SJSA1 (cell line): ENCODE data around the gene MAP4K4. TPM values are rescaled to one million over a fixed set of nuclear protein-coding genes. Genes with fewer than 3 reads are reported as not detected.
A peak's percentile ranks its signal among the peaks of the same experiment; 100 is the strongest.

ENCODE experiments used
- DNase-seq, 2 experiments: peaks; one replicate each; pipeline ENCODE4 v3.0.0-alpha.2; 2015 to 2020; ENCODE audit warnings: low spot score in 2 of 2, low read depth in 1 of 2
- H3K27ac ChIP-seq: fragments of 250-450 bp; sonication (Bioruptor Pico); 2 replicates; pipeline ENCODE4 v1.5.1; 2020; ENCODE audit warnings: mild to moderate bottlenecking, moderate library complexity
- H3K27me3 ChIP-seq: fragments of 250-450 bp; sonication (Bioruptor Pico); replicated peaks from 2 replicates; pipeline ENCODE4 v1.5.1; 2020; ENCODE audit warnings: mild to moderate bottlenecking, moderate library complexity
- H3K36me3 ChIP-seq: fragments of 250-450 bp; sonication (Bioruptor Pico); 2 replicates; pipeline ENCODE4 v1.5.1; 2020; ENCODE audit warnings: mild to moderate bottlenecking
- H3K4me1 ChIP-seq: fragments of 250-450 bp; sonication (Bioruptor Pico); replicated peaks from 2 replicates; pipeline ENCODE4 v1.6.1; 2021; ENCODE audit warnings: mild to moderate bottlenecking
- H3K4me3 ChIP-seq: fragments of 250-450 bp; sonication (Bioruptor Pico); 2 replicates; pipeline ENCODE4 v1.5.1; 2020; ENCODE audit warnings: mild to moderate bottlenecking
- H3K9me3 ChIP-seq: fragments of 250-450 bp; sonication (Bioruptor Pico); replicated peaks from 2 replicates; pipeline ENCODE4 v1.5.1; 2020; ENCODE audit warnings: mild to moderate bottlenecking
- total RNA-seq: library from RNA; depleted of rRNA; stranded (reverse); fragments of >200 nt; shearing (Covaris generic); gene quantifications from 2 replicates; pipeline ENCODE4 v1.2.3, GENCODE V29; 2014

Gene MAP4K4
- total RNA-seq, 1 experiment from 2014 or later = 83.1 TPM

DNA sequence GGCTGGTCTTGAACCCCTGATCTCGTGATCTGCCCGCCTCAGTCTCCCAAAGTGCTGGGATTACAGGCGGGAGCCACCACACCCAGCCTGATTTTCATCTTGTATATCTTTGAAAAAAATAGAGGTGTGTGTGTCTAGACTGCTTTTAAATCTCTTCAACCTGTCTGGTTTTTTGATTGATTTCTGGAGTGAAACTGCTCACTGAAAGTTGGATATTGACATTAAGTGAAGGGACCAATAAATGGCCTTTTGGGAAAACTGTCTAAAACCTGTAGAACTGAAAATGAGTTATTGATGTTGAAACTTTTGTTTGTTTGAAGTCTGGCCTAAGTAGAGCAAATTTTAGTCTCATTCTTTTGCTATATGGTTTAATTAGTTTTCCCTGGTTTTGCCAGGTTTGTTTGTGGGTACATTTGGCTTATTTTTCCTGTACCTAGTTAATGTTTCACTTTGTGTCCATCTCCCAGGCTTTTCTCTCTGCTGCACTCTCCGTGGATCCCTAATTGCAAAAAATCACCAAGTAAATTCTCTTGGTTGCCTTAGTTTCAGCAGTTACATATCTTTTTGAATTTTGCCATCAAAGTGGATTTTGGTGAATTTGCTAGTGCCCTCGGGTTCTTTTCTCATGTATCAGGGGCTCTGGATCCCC is 144.3 kb downstream of the MAP4K4 start:
- Histone ChIP-seq H3K36me3 (peaks cover 75% of the 10 kb centered on the region), H3K27me3 (no peaks in the 10 kb centered on the region), H3K4me1 (peaks cover 26% of the 10 kb centered on the region), H3K27ac (no peak overlapping the region), H3K9me3 (no peaks in the 10 kb centered on the region), H3K4me3 (no peak overlapping the region)
- DNase-seq = no peak

DNA sequence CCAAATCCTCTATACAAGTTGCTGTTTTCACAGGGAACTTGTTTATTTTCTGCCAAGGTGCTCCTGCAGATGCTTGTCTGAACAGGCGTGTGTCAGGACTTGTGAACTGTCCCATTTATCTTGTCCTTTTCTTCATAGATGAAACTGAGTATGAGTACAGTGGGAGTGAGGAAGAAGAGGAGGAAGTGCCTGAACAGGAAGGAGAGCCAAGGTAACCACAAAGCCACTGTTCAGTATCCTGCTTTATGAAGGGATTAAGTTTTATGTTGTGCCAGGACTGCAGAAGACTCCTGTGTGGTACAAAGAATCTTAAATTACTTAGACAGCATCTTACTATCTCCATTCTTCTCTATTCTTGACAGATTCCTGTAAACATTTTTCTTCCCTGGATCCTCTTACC is 145.0 kb downstream of the MAP4K4 start:
- H3K36me3 ChIP-seq = peaks cover 76% of the 10 kb centered on the region
- no peak overlapping the region for H3K27ac ChIP-seq

DNA sequence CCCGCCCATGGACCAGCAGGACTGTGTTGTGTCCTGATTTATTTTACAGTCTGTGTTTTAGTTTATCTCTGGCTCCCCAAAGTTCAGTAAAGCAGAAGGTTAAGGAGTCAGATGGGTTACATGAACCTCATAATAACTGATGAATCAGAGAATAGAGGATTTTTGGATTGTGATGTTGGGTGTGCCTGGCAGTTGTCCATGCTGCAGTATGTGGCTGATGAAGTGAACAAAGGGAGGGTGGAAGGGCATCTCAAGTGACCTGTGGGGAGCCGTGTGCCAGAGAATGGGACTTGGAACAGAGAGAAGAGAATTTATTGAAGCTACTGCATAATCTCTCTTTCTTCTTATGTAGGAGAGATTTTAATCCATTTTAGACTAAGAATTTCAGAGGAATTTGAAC is 145.5 kb downstream of the MAP4K4 start:
- no peak overlapping the region for H3K27ac ChIP-seq
- no peak overlapping the region for H3K4me3 ChIP-seq
- peaks cover 76% of the 10 kb centered on the region for H3K36me3 ChIP-seq
- peaks cover 23% of the 10 kb centered on the region for H3K4me1 ChIP-seq
- no peak for DNase-seq
- H3K9me3 ChIP-seq = no peaks in the 10 kb centered on the region
- no peaks in the 10 kb centered on the region for H3K27me3 ChIP-seq

More for the DNA sequence above, 145.0 kb downstream of the MAP4K4 start:
- no peak for DNase-seq
- no peak overlapping the region for H3K4me3 ChIP-seq
- peaks cover 23% of the 10 kb centered on the region for H3K4me1 ChIP-seq
- no peaks in the 10 kb centered on the region for H3K27me3 ChIP-seq
- no peaks in the 10 kb centered on the region for H3K9me3 ChIP-seq

DNA sequence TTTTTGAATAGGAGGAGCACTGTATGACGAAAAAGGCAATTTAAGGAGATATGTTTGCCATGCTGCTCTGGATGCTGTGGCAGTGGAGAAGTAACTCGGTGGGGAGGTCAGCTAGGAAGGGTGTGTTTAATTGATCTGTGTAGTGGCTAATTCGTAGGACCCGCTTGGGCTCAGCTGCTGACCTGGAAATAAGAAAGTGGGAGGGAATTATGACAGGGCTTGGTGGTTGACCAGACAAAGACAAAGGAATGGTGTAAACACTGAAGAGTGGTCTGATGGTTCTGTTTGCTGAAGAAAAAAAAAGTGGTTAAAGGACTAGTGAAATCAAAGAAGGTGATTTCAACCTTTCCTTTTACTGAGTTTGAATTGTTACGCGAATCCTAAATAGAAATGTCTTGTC is 146.0 kb downstream of the MAP4K4 start:
- Histone ChIP-seq H3K9me3 (no peaks in the 10 kb centered on the region), H3K36me3 (peaks cover 79% of the 10 kb centered on the region), H3K4me3 (no peak overlapping the region), H3K27ac (no peak overlapping the region), H3K27me3 (no peaks in the 10 kb centered on the region), H3K4me1 (peaks cover 23% of the 10 kb centered on the region)
- DNase-seq = peak in 1 of 2 experiments; percentile 31

DNA sequence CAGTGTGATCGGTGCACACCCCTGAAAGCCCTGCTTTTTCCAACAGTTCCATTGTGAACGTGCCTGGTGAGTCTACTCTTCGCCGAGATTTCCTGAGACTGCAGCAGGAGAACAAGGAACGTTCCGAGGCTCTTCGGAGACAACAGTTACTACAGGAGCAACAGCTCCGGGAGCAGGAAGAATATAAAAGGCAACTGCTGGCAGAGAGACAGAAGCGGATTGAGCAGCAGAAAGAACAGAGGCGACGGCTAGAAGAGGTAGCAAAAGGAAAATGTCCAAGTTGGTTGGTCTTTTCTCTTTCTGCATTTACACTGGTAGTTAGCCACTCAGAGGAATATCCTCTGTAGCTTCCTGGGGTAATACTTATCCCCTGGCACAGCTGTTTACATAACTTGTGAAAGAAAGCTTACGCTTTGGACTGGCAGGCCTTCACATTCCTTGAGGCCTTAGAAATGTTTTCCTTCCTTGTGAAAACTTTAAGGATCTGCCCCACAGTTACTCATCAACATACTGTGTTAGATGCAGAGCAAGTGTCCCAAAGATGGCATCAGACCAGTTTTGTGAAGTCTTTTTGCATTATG is 146.6 kb downstream of the MAP4K4 start:
- H3K36me3 ChIP-seq = peaks cover 79% of the 10 kb centered on the region
- no peak overlapping the region for H3K27ac ChIP-seq

DNA sequence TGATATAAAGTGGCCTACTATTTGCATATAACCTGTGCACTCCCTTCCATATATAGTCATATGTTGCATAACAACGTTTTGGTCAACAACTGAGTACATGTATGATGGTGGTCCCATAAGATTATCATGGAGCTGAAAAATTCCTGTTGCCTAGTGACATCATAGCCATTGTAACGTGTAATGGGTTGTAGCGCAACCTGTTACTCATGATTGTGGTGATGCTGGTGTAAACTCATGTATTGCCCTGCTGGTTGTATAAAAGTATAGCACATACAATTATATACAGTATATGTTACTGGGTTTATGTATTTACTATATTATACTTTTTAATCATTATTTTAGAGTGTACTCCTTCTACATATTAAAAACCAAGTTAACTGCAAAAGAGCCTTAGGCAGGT is 149.5 kb downstream of the MAP4K4 start:
- DNase-seq = no peak
- no peak overlapping the region for H3K27ac ChIP-seq
- H3K4me1 ChIP-seq = peaks cover 23% of the 10 kb centered on the region
- peaks cover 53% of the 10 kb centered on the region for H3K36me3 ChIP-seq
- H3K4me3 ChIP-seq = no peak overlapping the region
- H3K9me3 ChIP-seq = no peaks in the 10 kb centered on the region
- H3K27me3 ChIP-seq = no peaks in the 10 kb centered on the region

More for the DNA sequence above, 146.6 kb downstream of the MAP4K4 start:
- H3K4me1 ChIP-seq = peaks cover 23% of the 10 kb centered on the region
- H3K27me3 ChIP-seq = no peaks in the 10 kb centered on the region
- DNase-seq = peak in 1 of 2 experiments; percentile 42
- no peaks in the 10 kb centered on the region for H3K9me3 ChIP-seq
- H3K4me3 ChIP-seq = no peak overlapping the region

DNA sequence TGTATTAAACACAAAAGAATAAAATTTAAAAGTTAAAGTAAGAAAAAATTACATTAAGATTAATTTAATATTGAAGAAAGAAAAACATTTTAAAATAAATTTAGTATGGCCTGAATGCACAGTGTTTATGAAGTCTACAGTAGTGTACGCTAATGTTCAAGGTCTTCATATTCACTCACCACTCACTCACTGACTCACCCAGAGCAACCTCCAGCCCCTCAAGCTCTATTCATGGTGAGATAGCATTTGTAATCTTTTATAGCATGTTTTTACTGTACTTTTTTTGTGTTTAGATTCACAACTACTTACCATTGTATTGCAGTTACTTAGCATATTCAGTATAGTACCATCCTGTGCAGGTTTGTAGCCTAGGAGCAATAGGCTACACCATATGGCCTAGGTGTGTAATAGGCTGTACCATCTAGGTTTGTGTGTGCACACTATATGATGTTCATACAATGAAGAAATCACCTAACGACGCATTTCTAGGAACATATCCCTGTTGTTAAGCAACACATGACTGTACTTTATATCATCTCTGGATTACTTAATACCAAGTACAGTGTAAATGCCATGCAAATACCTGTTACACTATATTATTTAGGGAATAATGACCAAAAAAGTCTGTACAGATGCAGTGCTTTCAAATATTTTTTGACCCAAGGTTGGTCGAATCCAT is 150.3 kb downstream of the MAP4K4 start:
- Histone ChIP-seq H3K36me3 (peaks cover 61% of the 10 kb centered on the region), H3K27me3 (no peaks in the 10 kb centered on the region), H3K4me1 (peaks cover 19% of the 10 kb centered on the region), H3K4me3 (no peak overlapping the region), H3K9me3 (no peaks in the 10 kb centered on the region), H3K27ac (no peak overlapping the region)
- no peak for DNase-seq

DNA sequence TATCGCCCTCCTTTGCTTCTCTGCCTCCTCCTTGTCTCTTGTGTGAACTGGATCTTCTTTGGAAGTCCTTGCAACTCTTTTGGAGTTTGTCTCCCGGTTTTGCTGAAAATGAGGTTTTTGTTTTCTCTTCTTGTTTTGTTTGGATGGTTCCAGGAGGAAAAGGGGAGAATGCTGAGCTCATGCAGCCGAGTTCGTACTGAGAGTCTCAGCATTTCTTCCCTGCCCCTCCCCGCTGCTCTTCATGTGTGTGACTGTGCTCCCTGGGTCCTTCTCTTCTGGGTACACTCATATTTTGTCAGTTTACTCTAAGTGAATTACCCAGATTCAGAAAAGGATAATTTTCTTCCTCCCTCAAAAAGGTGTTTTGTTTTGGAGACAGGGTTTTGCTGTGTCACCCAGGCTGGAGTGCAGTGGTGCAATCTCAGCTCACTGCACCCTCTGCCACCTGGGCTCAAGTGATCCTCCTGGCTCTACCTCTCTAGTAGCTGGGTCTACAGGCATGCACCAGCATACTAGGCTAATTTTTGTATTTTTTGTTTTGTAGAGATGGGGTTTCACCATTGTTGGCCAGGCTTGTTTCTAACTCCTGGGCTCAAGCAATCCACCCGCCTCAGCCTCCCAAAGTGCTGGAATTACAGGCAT is 151.4 kb downstream of the MAP4K4 start:
- no peak for DNase-seq
- Histone ChIP-seq H3K27me3 (no peaks in the 10 kb centered on the region), H3K4me1 (peaks cover 8% of the 10 kb centered on the region), H3K27ac (no peak overlapping the region), H3K9me3 (no peaks in the 10 kb centered on the region), H3K4me3 (no peak overlapping the region), H3K36me3 (peaks cover 61% of the 10 kb centered on the region)

DNA sequence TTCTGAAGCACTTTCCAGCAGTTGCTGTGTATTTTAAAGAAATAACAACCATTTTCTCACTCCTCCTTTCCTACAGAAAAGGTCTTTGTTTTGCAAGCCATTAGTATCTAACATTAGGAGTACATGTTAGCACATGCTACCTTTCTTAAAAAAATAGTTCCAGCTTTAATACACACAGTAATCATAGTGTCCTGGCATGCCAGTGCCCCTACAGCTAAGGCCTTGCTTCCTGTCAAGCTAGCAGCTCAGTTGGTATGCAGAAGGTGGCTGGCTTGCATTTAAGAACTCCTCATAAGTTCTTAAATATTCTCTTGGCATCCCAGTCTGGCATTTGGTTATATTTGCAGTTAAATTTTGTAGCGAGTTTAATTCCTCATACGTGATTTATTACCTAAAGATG is 152.9 kb downstream of the MAP4K4 start:
- no peaks in the 10 kb centered on the region for H3K9me3 ChIP-seq
- DNase-seq = no peak
- no peak overlapping the region for H3K4me3 ChIP-seq
- H3K36me3 ChIP-seq = peaks cover 53% of the 10 kb centered on the region
- H3K27me3 ChIP-seq = no peaks in the 10 kb centered on the region
- H3K4me1 ChIP-seq = no peaks in the 10 kb centered on the region
- H3K27ac ChIP-seq = no peak overlapping the region

DNA sequence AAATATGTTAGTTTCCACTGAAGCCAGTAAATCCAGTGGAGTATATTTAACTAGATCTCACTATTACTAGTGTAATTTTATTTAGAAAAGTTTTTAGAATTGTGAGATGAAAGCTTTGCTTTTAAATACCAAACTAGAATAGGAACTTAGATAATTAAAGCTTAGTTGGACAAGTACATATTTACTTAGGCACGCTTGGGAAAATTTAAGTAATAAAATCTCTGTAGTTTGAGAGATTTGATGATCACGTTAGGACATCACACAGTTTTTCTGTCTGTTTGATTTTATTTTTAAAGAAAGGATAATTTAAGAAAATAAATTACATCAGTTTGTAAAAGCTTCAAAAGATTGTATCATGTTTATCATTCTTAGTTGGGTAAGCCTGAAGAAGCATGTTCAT is 153.5 kb downstream of the MAP4K4 start:
- H3K9me3 ChIP-seq = no peaks in the 10 kb centered on the region
- no peak overlapping the region for H3K4me3 ChIP-seq
- H3K27me3 ChIP-seq = no peaks in the 10 kb centered on the region
- no peaks in the 10 kb centered on the region for H3K4me1 ChIP-seq
- H3K36me3 ChIP-seq = peaks cover 53% of the 10 kb centered on the region
- no peak for DNase-seq
- H3K27ac ChIP-seq = no peak overlapping the region

DNA sequence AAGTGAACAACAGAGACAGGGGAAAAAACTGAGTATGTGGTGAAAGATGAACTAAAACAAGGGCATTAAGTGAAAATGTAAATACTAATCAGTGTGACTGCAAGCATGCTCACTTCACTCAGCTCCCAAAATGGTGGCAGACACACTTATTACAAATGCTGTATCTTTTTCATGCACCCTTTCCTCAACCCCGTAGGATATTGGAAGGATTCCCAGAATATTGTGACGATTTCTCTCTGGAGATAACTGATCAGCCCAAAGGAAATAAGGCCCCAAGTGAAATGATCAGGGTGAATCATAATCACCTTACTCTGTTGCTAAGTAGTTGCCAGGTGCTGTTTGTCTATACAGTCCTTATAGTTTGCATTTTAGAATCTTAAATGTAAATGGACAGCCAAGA is 155.3 kb downstream of the MAP4K4 start:
- Histone ChIP-seq H3K4me1 (peaks cover 7% of the 10 kb centered on the region), H3K4me3 (no peak overlapping the region), H3K9me3 (no peaks in the 10 kb centered on the region), H3K36me3 (peaks cover 48% of the 10 kb centered on the region), H3K27ac (no peak overlapping the region), H3K27me3 (no peaks in the 10 kb centered on the region)
- no peak for DNase-seq

DNA sequence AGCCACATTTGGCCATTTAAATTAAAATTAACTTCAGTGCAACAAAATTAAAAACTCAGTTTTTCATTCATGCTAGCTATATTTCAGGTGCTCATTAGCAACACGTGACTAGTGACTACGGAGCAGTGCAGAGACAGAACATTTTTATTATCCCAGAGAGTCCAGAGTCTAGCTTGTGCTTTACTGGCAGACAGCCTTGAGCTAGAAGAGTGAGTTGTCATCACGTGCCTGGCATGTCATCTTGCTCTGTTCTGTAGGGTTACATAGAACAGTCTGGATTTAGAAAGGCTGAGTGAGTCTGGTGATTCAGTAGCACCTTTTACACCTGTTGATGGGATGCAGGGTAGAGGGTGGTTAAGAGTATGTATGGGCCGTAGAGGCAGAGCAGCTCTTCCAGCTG is 157.4 kb downstream of the MAP4K4 start:
- no peak overlapping the region for H3K4me3 ChIP-seq
- DNase-seq = no peak
- H3K4me1 ChIP-seq = peaks cover 11% of the 10 kb centered on the region
- H3K36me3 ChIP-seq = peaks cover 53% of the 10 kb centered on the region
- H3K27me3 ChIP-seq = no peaks in the 10 kb centered on the region
- H3K27ac ChIP-seq = no peak overlapping the region
- no peaks in the 10 kb centered on the region for H3K9me3 ChIP-seq

DNA sequence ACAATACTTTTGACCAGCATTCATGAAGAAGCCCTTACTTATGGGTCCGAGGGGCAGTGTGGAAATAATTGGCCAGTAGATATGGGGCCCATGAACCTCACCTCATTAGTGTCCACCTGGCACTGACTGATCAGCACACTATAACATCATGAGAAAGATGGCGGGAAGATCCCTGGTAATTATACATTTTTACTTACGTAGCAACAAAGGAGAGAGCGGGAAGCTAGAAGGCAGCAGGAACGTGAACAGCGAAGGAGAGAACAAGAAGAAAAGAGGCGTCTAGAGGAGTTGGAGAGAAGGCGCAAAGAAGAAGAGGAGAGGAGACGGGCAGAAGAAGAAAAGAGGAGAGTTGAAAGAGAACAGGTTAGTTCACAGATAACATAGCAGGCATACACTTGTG is 158.3 kb downstream of the MAP4K4 start:
- Histone ChIP-seq H3K9me3 (no peaks in the 10 kb centered on the region), H3K27me3 (no peaks in the 10 kb centered on the region), H3K4me3 (no peak overlapping the region), H3K27ac (no peak overlapping the region), H3K4me1 (peaks cover 11% of the 10 kb centered on the region), H3K36me3 (peaks cover 58% of the 10 kb centered on the region)
- DNase-seq = no peak

DNA sequence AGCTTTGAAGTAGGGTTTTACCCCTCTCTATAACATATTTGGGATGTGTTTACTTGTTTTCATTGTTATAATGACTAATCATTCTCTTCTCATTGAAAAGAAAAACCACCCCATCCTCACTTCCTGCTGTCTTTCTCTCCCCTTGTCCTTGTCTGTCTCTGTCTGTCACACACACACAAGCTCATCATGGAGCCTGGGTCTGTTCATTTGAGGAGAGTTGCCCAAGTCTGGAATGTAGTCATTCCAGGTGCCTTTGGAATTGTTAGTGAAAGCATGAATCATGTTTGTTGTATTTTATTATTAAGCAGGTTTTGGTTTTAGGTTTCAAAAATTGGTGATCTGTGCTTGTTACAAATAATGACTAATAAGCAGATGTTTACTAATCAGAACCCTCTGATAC is 160.7 kb downstream of the MAP4K4 start:
- Histone ChIP-seq H3K36me3 (peaks cover 59% of the 10 kb centered on the region), H3K9me3 (no peaks in the 10 kb centered on the region), H3K27me3 (no peaks in the 10 kb centered on the region), H3K4me3 (no peak overlapping the region), H3K4me1 (peaks cover 11% of the 10 kb centered on the region), H3K27ac (no peak overlapping the region)
- DNase-seq = peak in 1 of 2 experiments; percentile 25
